AG20443 (cell line): ENCODE results near the gene AVPR1A.

Source experiments
- DNase-seq: peaks from one replicate; pipeline ENCODE4 v3.0.0; 2012; ENCODE audit warnings: low spot score, mixed read lengths

AVPR1A gene

DNA sequence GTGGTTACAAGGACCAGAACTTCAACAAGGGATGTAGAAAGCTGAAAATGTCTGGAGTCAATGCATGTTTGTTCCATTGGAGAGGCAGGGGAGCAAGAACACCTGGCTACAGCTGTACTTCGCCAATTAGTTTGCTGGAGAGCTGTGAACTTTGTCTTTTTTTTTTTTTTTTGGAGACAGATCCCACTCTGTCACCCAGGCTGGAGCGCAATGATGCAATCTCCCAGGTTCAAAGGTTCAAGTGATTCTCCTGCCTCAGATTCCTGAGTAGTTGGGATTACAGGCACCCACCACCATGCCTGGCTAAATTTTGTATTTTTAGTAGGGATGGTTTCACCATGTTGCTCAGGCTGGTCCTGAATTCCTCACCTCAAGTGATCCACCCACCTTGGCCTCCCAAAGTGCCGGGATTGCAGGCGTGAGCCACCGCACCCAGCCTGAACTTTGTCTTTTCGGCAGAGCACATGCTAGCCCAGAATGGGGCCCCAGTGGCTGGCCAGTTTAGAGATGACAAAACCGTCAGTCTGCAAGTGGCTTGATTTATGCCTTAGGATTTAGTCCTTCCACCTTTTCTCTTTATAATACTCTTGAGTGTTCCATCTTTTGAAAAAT lies 55.5 kb downstream of the AVPR1A start:
- DNase-seq: no peak

DNA sequence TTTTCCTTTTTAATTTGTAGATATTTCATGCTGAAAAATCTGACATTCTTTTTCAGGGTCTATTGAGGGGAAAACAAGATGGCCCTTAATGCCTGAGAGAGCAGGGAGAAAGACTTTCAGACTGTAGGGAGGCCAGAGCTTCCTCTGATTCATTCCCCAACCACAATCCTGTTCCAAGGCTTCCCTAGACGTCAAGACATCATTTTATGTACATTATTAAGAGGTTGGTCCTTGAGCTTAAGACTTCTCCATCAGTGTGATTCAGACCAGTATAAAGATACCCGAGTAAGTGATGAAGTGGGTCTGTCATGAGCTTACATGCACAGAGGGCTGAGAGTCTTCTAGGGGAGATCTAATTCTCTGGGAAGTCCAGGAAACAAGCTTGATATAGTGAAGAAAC lies 57.3 kb downstream of the AVPR1A start:
- no peak for DNase-seq

DNA sequence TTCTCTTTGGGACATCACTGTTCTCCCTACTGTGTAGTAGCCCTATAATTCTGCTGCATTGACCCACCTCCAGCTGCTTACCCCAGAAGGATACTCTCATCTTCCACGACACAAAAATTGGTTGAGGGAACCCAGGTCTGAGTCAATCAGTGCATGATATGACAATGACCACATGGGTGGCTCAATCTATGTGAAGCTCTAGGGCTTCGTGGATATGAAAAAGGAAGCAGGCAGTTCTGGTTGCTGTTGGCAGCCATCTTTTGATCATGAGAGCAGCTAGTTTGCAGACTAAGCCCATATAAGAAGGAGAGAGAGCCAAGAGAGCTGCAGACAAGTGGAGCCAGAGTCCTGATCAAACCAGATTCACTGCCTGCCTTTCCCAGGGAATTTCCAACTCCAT lies 57.9 kb downstream of the AVPR1A start:
- DNase-seq: no peak
